Measurements from ENCODE around the gene THSD4.

THSD4 gene

DNA sequence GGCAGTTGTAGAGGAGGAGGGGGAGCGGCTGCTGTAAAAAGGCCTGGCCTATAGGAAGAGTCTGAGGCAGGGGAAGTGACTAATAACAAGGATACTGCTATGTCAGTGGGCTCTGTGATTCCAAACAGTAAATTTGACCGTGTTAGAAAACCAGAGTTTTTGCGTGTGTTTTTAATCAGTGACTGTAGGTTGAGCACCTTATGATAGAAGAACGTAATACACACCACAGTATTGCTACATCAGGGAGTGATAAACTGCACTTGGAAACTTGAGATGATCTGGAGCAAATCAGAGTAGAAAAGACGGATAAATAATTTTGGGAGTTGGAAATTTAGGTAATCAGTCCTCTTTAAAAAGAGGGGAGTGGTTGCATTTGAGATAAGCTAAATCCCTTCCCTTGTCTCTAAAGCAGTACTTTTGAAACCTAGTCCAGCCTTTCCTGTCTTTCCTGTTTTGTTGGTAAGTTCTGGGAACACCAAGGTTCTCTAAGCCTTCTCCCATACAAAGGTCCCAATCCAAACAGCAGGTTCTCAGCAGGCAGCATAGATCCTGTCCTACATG, 564.6 kb downstream of the THSD4 start:
- DNase-seq = no peak

DNA sequence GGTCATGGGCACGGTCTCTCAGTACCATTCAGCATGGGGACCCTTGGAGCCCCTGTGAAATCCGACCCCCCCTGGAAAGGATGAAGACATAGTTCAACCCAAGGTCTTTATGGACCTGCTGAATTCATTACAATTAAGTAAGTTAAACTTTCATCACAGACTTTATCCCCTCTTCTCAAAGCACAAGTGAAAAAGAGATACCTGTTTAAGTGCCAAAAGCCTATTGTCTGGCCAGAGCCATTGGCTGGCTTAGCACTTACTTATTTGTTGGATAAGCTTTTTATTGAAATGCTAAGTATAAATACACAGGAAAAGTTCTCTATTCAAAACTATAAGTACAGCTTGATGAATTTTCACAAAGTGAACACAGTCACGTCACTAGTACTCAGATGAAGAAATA, 566.7 kb downstream of the THSD4 start:
- DNase-seq = no peak

DNA sequence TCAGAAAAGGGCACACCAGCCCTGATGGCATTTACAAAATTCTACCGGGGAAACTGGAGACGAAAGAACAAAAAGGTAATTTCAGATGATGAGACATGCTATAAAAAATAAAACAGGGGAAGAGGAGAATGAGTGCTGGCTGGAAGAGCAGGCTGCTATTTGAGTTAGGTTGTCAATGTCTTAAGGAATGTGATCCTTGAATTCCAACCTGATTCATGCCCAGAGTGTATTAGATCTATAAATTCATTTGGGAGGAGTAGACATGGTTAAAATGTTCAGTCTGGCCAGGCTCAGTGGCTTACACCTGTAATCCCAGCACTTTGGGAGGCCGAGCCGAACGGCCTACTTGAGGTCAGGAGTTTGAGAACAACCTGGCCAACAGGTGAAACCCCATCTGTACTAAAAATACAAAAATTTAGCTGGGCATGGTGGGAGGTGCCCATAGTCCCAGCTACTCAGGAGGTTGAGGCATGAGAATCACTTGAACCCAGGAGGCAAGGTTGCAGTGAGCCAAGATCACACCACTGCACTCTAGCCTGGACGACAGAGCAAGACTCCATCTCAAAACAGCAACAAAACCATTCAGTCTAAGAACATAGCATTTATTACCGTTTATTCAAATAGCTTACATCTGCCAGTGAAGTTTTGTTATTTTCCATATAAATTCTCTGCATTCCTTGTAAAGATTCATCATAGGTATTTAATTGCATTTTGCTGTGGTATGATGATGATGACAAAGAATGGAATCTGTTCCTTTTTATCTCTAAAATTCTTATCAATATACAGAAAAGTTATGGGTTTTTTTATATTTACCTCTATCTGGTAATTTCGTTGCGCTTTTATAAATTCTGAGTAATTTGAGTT, 568.4 kb downstream of the THSD4 start:
- no peak for DNase-seq

DNA sequence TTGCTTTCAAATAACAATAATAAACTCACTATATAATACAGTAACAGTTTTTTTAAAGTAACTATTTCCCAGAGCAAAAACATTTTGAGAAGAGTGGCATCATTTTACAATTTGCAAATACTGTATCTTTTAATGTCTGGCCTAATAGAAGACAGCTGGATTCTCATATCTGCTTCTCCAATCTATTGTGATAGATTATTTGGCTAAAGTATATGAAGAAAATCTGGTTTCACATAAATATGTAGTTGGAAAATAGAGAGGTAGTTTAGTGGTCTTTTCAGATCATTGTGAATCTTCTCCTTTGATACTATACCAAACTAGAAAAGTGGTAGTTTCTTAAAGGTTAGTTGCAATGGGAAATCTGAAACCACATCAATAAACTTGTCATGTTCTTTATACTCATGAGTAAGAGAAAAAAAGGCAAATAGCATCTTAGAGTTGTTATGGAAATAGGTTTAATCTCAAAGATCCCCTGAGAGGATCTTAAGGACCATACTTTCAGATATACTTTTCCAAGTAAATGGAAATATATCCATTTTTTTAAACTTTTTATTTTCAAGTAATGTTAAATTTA, 570.2 kb downstream of the THSD4 start:
- no peak for DNase-seq

DNA sequence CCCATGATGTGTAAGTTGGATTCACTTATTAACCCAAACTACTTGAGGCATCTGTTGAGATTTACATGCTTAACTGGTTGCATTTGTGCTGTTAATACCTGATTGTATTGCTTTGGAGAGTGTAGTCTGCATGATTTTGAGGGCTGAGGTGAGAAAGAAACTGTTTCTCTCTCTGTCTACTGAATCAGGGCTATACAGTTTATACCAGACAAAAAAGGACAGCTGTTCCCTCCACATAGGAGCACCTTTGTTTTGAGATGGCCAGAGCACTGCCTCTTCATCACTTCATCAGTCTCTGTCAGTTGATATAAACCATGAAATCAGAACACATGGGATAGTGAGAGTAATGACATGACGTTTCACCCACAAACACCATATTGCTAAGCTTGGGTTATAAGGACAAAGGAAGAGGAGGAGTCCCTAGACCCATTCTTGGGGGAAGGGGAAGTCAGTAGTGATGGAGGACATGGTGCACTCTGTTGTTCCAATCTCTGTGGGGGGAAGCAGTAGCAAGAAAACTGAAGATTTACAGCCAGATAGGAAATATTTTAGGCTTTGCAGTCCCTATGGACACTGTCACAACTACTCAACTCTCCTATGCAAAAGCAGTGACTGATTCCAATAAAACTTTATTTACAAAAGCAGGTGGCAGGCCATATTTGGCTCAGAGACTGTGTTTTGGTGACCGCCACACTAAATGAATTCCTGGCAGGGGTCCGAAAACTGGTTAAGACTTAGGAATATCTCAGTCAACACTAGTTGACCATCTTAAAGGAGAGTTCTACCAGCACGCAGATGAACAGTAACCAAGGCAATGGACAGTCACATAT, 571.2 kb downstream of the THSD4 start:
- no peak for DNase-seq

DNA sequence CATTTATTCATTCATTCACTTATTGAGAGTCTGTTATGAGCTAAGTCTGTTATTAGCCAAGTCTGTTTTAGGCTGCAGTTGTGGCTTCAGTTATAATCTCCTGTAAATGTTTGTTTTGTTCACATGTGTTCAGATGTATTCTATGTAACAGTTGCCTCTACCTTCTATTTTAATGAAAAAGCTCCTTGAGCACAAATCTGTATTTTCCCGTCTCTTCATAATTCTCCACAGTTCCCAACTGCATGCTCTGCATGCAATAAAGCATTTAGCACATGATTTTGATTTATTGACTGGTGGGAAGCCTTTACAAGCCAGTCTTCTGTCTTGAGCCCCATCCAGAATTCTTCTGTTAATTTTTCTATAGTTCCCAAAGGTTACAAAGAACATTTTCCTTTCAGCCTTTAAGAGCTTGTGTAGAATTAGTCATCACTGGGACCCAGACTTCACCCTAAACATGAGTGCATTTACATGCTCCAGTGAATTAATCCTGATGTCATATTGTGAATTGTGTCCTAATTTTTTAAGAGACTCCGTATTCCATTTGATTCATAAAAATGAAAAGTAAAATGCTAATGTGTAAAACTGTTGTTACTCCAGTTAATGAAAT, 572.7 kb downstream of the THSD4 start:
- no peak for DNase-seq

DNA sequence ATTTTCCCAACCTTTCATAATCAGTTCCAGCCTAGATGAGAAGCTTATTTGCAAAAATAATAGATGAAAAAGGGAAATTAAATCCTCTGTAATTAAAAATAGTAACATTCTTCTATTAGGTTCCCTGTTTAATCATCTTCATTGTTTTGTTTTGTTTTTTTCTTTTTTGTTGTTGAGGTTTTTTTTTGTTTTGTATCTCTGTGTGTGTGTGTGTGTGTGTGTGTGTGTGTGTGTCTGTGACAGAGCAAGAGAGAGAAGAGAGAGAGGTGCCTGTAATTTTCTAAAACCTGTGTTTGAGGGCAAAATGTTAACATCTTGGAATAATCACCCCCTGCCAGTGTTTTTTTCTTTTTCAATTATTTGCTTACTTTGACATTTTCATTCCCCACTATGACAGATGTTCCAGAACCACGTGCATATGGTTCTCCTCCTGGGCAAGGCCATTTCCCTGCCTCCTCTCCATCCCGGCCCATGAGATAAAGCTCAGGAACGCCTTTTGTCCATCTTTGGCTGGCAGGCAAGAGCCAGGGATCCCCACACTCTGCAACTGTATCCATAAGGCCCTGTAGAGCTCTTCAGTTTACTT, 573.3 kb downstream of the THSD4 start:
- no peak for DNase-seq

DNA sequence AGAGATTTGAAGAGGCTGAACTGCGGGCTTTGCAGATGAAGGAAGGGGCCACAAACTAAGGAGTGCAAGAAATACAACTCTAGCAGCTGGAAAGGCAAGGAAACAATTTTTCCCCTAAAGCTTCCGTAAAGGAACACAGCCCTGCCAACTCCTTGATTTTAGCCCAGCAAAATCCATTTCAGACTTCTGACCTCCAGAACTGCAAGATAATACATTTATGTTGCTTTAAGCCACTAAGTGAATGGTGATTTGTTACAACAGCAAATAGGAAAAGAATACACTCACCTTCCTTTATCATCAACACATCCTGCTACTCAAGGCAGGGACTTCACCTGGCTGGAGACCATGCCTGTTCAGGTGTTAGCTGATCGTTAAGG, 575.8 kb downstream of the THSD4 start:
- DNase-seq = no peak

DNA sequence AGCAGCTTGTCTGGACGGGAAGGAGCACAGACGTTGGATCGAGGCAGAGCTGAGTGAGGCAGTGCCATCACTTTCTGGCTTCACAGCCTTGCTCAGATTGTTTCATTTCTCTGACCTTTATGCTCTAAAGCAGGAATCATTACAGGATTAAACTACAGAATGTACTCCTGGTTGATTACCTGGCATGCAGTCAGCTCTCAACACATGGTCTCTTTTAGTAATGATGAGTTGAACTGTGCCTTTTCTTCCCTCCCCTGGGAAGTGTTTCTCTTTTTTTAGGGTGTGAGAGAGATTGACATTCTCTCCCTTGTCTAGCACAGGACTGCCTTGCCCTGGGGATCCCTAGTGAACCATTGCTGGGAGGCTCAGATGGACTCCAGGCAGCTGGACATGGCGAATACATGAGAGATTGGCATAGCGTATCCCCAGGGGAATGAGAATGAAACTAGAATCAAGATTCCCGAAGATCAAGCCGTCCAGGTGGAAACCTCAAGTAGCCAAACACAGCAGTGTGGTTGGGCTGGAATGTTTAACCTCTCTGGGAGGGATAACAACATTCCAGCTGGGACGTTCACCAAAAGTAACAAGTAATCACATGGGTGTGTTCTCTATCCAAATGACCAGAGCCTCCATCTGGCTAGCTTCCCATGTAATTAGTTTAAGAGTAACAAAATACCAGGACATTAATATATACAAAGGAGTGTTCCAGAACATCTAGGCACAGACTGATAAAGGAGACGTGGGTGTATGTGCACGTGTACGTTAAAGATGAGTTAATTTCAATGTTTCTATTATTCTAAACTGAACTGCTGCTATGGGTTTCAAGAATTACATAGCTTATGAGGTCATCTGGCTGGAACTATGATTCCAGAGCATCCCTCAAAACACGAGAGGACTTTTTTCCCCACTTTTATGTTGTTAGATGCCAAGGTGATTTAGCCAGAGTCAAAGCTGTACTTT, 576.5 kb downstream of the THSD4 start:
- no peak for DNase-seq

DNA sequence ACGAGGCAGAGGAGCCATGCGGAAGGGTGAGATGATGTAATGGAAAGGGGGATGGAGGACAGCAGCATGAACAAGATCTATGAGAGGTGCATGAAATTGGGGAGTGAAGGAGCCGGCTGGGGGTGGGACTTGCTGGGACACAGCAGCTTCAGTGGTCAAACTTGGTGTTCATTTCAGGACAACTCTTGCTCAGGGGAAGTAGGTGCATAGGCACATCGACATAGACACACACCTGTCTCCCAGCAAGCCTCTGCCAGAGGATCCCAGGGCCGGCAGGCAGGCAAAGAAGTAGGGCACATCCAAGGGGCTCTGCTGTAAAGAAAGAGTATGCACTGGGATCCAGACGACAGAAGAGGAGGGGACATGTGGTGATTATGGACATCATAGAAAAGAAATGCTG, 582.0 kb downstream of the THSD4 start:
- no peak for DNase-seq

DNA sequence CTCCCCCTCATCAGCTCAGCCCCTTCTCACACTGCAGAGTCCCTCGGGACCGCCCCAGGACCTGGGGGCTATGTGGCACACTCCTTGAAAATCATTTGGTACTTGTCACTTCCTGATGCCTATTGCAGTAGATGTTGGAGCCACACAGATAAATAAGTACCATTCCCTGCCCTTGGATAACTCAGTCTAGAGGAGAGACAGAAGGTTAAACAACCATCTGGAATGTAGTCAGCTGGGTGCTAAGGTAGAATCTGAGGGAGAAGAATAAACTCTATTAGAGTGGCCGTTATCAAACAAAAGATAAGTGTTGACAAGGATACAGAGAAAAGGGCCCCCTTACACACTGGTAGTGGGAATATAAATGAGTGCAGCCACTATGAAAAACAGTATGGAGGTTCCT, 582.8 kb downstream of the THSD4 start:
- no peak for DNase-seq

DNA sequence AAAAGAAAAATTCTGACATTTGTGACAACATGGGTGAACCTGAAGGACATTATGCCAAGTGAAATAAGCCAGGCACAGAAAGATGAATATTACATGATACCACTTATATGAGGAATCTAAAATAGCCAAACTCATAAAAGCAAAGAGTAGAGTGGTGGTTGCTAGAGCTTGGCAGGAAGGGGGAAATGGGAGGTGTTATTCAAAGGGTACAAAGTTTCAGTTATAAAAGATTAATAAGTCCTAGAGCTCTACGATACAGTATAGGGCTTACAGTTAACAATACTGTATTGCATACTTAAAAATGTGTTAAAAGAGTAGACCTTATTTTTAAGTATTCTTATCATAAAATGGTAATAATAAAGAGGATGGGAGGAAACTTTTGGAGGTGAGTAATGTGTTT, 583.5 kb downstream of the THSD4 start:
- DNase-seq = no peak

DNA sequence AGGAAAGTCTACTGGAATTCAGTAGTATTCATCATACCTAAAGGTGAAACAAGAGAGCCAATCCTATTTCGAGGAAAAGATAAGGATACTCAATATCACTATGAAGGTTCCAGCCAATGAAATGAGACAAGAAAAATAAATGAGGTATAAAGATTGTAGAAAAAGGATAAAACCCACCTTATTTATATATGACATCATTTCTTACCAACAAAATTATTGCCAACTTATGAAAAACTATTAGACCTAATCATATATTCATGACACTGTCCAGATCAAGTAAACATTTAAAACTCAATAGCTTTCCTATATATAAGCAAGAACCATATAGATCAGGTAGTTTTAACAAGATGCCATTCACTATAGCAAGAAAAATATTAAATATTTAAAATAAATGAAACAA, 584.7 kb downstream of the THSD4 start:
- DNase-seq = no peak

DNA sequence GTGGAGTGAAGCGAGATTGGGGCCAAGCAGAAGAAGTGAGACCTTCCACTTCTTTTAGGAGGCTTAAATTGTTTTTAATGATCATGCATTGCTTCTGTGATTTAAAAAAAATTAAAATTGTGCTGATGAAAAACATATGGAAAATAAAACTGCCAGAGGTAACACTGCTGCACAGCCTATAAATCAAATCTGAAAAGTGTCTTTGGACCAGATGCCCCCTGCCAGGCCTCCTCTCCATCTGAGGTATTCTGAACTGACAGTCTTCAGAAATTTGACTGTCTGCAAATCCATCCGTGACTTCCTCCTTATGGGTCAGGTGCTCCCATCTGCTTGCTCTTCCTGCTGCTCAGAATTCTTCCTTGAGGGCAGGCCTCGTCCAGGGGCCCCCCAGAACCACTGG, 586.5 kb downstream of the THSD4 start:
- DNase-seq = no peak

DNA sequence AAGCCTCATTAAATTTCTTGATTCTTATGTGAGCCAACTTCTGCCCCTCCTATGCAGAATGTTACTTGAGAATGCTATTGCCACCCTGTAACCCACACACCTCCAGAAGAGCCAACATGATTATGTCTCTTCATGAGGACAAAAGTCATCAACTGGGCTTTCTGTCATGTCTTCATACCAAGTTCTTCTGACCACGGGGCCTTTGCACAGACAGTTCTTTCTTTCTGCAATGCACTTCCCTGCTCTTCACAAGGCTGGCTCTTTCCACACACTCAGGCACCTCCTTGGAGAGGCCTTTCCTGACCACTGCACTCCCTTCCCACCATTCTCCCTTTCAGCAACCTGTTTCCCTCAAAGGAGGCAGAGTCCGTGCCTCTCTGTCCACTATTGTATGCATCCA, 587.2 kb downstream of the THSD4 start:
- DNase-seq = no peak

DNA sequence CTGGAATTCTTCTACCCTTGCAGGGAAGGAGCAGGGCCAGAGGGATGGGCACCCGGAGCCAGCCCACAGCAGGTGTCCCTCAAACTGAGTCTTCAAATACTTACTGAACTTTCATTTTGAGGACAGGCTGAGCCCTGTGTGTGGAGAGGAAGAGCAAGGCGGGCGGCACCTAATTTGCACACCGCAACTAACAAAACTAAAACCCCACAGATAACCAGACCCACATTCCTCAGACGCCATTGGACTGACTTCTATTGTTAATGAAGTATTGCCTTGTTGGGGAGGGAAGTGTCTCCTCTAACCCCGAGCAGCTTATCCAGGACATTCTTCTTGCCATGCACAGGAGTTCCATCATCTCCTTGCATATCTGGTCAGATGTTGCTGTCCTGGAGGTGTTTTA, 589.9 kb downstream of the THSD4 start:
- DNase-seq = no peak

DNA sequence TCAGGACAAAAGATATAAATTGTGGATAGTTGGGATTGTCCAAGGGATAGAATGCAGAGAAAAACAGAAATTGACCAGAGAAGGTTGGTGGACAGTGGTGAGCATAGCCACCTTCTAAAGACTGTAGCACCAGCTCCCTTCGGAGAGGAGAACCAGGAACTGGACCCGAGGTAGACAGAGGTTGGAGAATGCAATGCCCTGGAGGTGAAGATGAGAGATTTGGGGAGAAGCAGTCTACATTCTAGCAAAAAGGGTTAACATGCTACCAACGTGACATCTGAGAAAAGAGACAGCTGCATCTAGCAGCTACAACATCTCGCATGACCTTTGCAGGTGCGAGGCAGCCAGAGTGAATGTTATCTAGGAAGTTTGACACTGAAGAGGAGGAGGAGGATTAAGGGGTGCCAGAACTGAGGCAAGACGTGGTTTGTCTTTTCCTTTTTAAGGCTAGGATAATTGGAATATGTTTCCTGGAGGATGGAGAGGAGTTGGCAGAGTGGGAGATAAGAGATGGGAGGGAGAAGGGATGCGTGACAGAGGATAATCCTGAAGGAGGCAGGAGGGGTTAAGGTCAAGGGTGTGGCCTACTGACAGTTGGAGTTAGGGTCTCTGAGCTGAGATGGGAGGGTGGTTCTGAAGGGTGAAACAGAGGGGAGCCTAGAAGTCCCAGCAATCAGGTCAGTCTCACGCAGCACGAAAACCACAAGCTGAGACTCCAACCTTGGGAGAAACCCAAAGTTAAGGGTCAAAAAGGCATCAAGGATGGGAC, 591.4 kb downstream of the THSD4 start:
- no peak for DNase-seq

DNA sequence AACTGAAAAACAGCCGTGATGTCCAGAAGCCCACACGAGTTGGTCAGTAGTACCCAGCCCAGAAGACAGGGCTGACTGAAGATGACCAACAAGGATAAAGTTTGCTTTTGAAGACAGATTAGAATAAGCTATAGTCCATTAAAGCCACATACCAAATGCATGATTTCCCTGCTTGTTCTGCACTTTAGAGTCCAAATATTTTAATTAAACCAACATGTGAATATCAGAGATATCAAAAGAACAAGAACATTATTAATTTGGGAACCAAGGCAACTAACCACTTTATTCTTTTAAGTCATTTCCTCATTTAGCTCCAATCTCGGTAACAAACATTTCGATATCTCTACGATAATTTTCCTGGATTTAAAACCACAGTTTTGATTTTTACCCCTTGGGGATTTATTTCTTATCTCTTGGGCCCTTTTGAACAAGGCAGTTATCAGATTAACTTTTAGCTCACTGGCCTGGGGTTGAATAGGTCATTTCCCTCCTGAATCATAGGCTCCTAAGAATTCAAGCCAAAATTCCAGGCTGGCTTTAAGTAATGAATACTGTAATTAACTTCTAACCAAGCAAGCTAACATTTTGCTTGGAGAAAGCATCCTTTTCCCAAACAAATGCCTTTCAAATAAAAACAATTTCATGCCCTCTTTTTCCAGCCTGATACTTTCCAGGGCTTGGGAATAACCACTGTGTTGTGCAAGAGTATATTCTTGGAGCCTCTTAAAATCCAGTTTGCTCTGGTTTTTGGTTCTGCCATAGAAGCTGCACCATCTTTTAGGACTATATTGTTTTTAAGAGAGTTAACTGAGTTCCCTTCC, 592.2 kb downstream of the THSD4 start:
- DNase-seq = no peak

DNA sequence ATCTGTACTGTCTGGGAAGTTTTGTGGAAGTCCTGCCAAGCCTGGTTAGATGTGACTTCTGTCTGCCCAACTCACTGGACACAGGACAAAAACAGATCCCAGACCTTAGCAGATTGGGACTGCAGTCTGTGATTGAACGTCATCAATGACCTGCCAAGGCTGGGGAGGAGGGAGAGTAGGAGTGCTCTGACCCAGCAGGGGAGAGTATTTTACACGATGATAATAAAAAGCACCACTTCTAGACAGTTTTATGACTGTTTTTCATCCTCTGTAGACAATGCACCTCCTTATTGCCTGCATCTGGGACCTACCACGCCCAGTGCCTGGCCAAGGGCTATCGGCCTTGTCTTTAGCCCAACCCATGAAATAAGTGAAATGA, 592.8 kb downstream of the THSD4 start:
- no peak for DNase-seq

DNA sequence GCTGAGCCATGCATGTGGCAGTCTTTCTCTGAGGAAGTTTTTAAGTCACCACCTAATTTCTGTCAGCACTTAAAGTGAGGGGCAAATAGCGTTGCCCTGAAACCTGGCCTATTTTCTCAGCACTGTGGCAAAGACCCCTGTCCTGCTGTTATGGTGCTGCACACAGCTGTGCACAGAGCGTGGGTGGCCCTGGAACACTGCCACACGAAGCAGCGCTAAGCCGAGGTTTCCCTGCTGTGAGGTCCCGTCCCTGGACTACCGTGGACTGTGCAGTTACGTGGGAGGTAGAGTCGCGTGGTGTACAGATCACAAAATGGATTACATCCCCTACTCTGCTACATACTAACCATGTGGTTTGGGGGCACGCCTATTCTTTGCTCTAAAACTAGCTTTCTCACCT, 593.5 kb downstream of the THSD4 start:
- DNase-seq = no peak
